Gastrocnemius medialis (tissue), 4 donors: ENCODE data around the gene AP3M1. TPM values are rescaled to one million over a fixed set of nuclear protein-coding genes. Genes with fewer than 3 reads are reported as not detected.

Experiments used
- ATAC-seq, 2 donors: fragments of 150-250 bp; one replicate each; pipeline ENCODE4 v1.9.1; 2016
- DNase-seq, 2 donors: peaks; one replicate each; pipeline ENCODE4 v3.0.0-alpha.2; 2019
- H3K27ac ChIP-seq, 4 donors: fragments of 200-600 bp; sonication (generic); 1 replicate in 1 of 4; 2 replicates in 3 of 4; pipeline ENCODE4 v1.5.1; 2016 to 2018; ENCODE audit warnings: mild to moderate bottlenecking in 2 of 4, moderate library complexity in 1 of 4
- H3K27me3 ChIP-seq, 3 donors: fragments of 200-600 bp; sonication (generic) in 2 of 3; 1 replicate in 1 of 3; 2 replicates in 2 of 3; pipeline versions ENCODE4 v1.5.1 to v1.6.0; 2016 to 2019; ENCODE audit warnings: mild to moderate bottlenecking in 1 of 3, moderate library complexity in 1 of 3
- H3K36me3 ChIP-seq, 2 donors: fragments of 200-600 bp; sonication (generic) in 1 of 2; one replicate each; pipeline ENCODE4 v1.5.1; 2017 to 2018
- H3K4me1 ChIP-seq, 2 donors: fragments of 200-600 bp; sonication (generic) in 1 of 2; one replicate each; pipeline ENCODE4 v1.5.1; 2016 to 2017; ENCODE audit warnings: mild to moderate bottlenecking in 2 of 2
- H3K4me3 ChIP-seq, 4 donors: fragments of 200-600 bp; sonication (generic) in 3 of 4; 1 replicate in 1 of 4; 2 replicates in 3 of 4; pipeline ENCODE4 v1.5.1; 2016 to 2019; ENCODE audit warnings: mild to moderate bottlenecking in 2 of 4
- H3K9me3 ChIP-seq, 3 donors: fragments of 200-600 bp; sonication (generic) in 2 of 3; 1 replicate in 1 of 3; 2 replicates in 2 of 3; pipeline ENCODE4 v1.5.1; 2016 to 2019
- POLR2A ChIP-seq, 2 donors: fragments of 450-650 bp; IDR thresholded peaks; one replicate each; pipeline ENCODE4 v1.6.1; 2017; ENCODE audit warnings: antibody characterized with exemption in 2 of 2, mild to moderate bottlenecking in 2 of 2, moderate library complexity in 2 of 2
- in situ Hi-C, 4 donors: fragments of 200-750 bp; cut with MboI; loops; one replicate each; pipeline versions ENCODE4 v1.15.0 to v1.8.0; 2017; ENCODE audit warnings: low sequenced_read_pairs in 4 of 4
- intact Hi-C: fragments of 100-400 bp; cut with DNase I; formaldehyde crosslinking; loops from one replicate; pipeline ENCODE4 v1.15.1; 2023; ENCODE audit warnings: low total_unique reads
- total RNA-seq, 4 donors: library from RNA; depleted of rRNA; stranded (reverse); fragments of >200 nt; gene quantifications; one replicate each; pipeline versions ENCODE4 v1.1.0 to v1.2.3, GENCODE V29; 2016
- TF ChIP-seq, protein P1 (sequence below), 5 experiments: fragments of 450-650 bp in 3 of 5; fragments of 200-600 bp in 2 of 5; sonication (generic) in 2 of 5; IDR thresholded peaks in 4 of 5; conservative IDR thresholded peaks in 1 of 5; 1 replicate in 4 of 5; 2 replicates in 1 of 5; pipeline ENCODE4 v1.5.1; 2016 to 2019; ENCODE audit warnings: antibody characterized with exemption in 5 of 5, mild to moderate bottlenecking in 3 of 5, moderate library complexity in 3 of 5

AP3M1 gene
- total RNA-seq, 4 donors from 2014 or later, result 15.3 to 22.9 (median 21.7) TPM

DNA sequence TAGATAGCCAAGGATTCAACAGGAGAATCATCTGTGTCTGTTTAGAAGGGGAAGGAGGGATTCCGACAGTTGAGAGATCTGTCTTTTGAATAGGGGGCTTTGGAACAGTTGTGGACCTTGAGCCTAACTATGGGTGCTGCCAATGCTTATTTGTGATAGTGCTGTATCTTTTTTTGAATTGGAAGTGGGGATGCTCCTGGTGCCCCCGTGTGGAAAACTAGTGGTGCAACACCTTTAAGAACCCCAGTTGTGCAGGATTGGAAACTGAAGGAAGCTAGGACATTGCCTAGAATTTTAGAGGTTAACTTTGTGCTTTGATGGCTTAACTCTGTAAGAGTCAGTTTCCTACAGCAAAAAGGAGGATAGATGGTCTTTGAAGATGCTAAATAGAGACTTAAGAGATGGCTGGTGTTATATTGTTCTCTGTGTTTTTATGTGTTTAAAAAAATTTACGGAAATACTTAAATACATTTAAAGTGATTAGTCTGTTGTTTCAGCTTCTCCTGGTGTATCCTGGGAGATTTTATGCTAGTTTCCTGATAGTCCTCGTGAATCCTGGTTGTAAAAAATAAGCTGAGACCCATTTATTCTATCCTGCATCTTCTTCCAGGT lies 69.3 kb downstream of the AP3M1 start:
- Histone ChIP-seq H3K4me1 (peaks cover 11 to 24% of the 10 kb centered on the region in 2 donors), H3K36me3 (peaks cover 4 to 54% of the 10 kb centered on the region in 2 donors), H3K27ac (peak overlapping the region; percentile 9 to 71 (median 50)), H3K9me3 (no peaks in the 10 kb centered on the region), H3K27me3 (no peaks in the 10 kb centered on the region), H3K4me3 (no peak overlapping the region)
- TF ChIP-seq, protein P1, sequence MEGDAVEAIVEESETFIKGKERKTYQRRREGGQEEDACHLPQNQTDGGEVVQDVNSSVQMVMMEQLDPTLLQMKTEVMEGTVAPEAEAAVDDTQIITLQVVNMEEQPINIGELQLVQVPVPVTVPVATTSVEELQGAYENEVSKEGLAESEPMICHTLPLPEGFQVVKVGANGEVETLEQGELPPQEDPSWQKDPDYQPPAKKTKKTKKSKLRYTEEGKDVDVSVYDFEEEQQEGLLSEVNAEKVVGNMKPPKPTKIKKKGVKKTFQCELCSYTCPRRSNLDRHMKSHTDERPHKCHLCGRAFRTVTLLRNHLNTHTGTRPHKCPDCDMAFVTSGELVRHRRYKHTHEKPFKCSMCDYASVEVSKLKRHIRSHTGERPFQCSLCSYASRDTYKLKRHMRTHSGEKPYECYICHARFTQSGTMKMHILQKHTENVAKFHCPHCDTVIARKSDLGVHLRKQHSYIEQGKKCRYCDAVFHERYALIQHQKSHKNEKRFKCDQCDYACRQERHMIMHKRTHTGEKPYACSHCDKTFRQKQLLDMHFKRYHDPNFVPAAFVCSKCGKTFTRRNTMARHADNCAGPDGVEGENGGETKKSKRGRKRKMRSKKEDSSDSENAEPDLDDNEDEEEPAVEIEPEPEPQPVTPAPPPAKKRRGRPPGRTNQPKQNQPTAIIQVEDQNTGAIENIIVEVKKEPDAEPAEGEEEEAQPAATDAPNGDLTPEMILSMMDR (IDR thresholded peaks at IDR 0.05 in 4 of 5, conservative IDR thresholded peaks at IDR 0.05 in 1 of 5), result peak; percentile 55 to 77 (median 72)
- TF ChIP-seq POLR2A (IDR thresholded peaks at IDR 0.05), result no peak
- in situ Hi-C loops (loop anchor here in 3 of 4 donors (5.0 to 10.0 kb wide), 3 partner anchors 116 to 196 kb away; no protein-coding TSS in a partner anchor), intact Hi-C loops (loop anchor here (1.0 to 5.0 kb wide), 5 partner anchors 84 to 234 kb away; partner anchors contain the start of gene VCL)
- peak; percentile 45 to 66 for ATAC-seq
- peak in 1 of 2 donors; percentile 35 for DNase-seq

DNA sequence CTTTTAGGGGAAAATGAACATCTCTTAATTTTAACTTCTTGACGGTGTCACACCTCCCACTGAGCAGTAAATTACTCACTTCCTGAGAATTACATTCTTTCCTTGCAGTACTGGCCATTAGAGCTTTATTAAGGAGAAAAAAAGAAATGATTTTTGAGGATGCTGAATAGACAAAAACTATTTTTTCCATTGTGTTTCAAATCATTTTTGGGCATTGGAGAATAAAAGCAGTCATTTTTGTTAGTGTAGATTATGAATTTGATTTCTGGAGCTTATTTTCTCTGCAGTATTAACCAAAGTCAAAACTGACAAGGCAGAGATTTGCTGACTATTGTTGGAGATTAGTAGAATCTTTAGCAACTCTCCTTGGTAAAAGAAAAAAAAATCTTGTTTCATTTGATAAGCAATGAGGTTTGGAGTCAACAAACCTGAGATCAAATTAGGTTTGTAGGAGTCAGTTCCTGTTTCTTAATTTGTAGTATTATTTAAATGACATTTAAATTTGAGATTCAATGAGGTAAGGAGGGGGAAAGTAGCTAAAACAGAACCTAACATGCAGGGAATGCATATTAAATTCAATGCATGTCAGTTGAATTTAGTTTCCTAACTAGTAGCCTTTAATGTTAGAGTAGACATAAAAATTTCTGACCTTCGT lies 70.6 kb downstream of the AP3M1 start:
- no peaks in the 10 kb centered on the region for H3K27me3 ChIP-seq
- no peaks in the 10 kb centered on the region for H3K9me3 ChIP-seq
- intact Hi-C loops, result loop anchor here (2.0 to 5.0 kb wide), 4 partner anchors 83 to 233 kb away; partner anchors contain the start of gene VCL
- in situ Hi-C loops, result loop anchor here (5.0 to 10.0 kb wide), 3 partner anchors 115 to 195 kb away; no protein-coding TSS in a partner anchor
- no peak for DNase-seq
- H3K4me1 ChIP-seq, result peaks cover 11 to 24% of the 10 kb centered on the region in 2 donors
- H3K36me3 ChIP-seq, result peaks cover 2 to 55% of the 10 kb centered on the region in 2 donors
- H3K4me3 ChIP-seq, result no peak overlapping the region
- peak overlapping the region; percentile 9 to 71 (median 50) for H3K27ac ChIP-seq
- no peak for ATAC-seq
- TF ChIP-seq POLR2A (IDR thresholded peaks at IDR 0.05), result no peak
- TF ChIP-seq, protein P1 (IDR thresholded peaks at IDR 0.05 in 4 of 5, conservative IDR thresholded peaks at IDR 0.05 in 1 of 5), result no peak

DNA sequence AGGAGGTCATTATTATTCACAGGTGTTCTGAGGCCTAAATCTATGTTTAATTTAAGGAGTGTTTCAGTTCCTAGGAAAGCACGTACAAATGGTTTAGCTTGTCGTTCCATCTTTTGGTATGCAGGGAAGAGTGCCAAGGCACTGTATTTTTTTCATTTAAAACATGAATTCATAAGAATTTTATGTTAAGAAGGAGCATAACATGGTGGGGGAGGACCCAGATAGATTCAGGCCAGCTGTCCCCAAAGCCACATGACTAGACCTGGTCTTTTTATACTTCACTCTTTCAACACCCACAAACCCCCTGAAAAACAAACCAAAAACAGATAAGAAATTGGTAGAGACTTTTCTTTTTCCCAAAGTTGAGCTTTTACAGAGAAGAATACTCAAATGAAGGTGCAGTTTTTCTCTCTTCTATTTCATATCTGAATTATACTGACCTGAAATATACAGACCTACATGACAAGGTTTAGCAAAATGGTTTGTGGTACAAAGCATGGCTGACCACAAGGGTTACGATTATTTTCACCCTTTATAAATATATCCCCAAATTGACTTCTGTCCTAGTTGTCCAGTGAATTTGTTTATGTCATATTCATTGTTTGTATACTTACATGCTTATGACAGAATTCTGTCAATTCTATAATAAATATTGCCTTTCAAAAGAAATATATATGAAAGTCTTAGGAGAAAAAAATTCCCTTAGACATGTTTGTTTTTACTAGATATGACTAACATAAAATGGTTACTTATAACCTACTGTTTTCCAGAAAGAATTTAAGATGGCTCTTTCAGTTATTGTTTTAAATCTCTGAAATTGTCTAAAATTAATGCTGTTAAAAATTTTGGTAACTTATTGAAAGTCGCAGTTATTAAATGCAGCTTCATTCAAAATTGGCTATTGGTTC lies 71.3 kb downstream of the AP3M1 start:
- TF ChIP-seq, protein P1 (IDR thresholded peaks at IDR 0.05 in 4 of 5, conservative IDR thresholded peaks at IDR 0.05 in 1 of 5), result no peak
- TF ChIP-seq POLR2A (IDR thresholded peaks at IDR 0.05), result no peak
- in situ Hi-C loops, result loop anchor here in 1 of 4 donors (10.0 kb wide), 1 partner anchor 194 kb away; no protein-coding TSS in a partner anchor
- H3K4me3 ChIP-seq, result no peak overlapping the region
- no peak for ATAC-seq
- no peak for DNase-seq
- peak overlapping the region; percentile 39 to 71 (median 50) for H3K27ac ChIP-seq
- peaks cover 0 to 55% of the 10 kb centered on the region in 2 donors for H3K36me3 ChIP-seq
- no peaks in the 10 kb centered on the region for H3K9me3 ChIP-seq
- intact Hi-C loops, result no loop called here
- no peaks in the 10 kb centered on the region for H3K27me3 ChIP-seq
- peaks cover 11 to 24% of the 10 kb centered on the region in 2 donors for H3K4me1 ChIP-seq

DNA sequence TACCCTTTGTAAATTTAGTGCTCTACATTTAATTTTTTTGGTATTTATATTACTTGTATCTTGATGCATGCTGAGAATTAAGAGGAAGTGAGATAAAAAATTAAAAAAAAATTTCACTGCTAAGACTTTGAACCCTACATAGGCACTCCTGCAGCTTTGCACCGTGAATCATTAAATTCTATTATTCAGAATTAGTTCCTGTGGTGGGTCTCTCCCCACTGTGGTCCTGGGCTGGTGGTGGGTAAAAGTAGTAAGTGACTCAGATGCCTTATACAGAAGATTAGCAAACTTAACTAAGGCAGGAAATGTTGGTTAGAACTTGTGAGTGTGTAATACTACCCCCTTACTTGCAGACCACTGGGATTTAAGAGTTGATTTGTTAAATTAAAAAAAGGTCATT lies 72.6 kb downstream of the AP3M1 start:
- TF ChIP-seq POLR2A (IDR thresholded peaks at IDR 0.05), result no peak
- peaks cover 10 to 31% of the 10 kb centered on the region in 2 donors for H3K4me1 ChIP-seq
- H3K36me3 ChIP-seq, result peaks cover 0 to 55% of the 10 kb centered on the region in 2 donors
- in situ Hi-C loops (loop anchor here in 1 of 4 donors (10.0 kb wide), 1 partner anchor 193 kb away; no protein-coding TSS in a partner anchor), intact Hi-C loops (no loop called here)
- H3K27me3 ChIP-seq, result no peaks in the 10 kb centered on the region
- DNase-seq, result no peak
- no peak overlapping the region for H3K4me3 ChIP-seq
- peak in 1 of 2 donors; percentile 50 for ATAC-seq
- no peaks in the 10 kb centered on the region for H3K9me3 ChIP-seq
- H3K27ac ChIP-seq, result peak overlapping the region; percentile 39 to 71 (median 50)
